Tibial artery (tissue), 4 donors: ENCODE measurements around the gene CCDC15.

Experiments used
- DNase-seq, 2 donors: peaks; one replicate each; pipeline ENCODE4 v3.0.0-alpha.2; 2019
- H3K27ac ChIP-seq, 2 donors: fragments of 200-600 bp; sonication (generic) in 1 of 2; 1 replicate in 1 of 2; 2 replicates in 1 of 2; pipeline ENCODE4 v1.5.1; 2018 to 2019; ENCODE audit warnings: mild to moderate bottlenecking in 1 of 2
- H3K27me3 ChIP-seq, 2 donors: fragments of 200-600 bp; sonication (generic) in 1 of 2; one replicate each; pipeline versions ENCODE4 v1.5.1 to v1.6.0; 2016 to 2019
- H3K36me3 ChIP-seq, 3 donors: fragments of 200-600 bp; sonication (generic) in 2 of 3; one replicate each; pipeline ENCODE4 v1.5.1; 2016 to 2019; ENCODE audit warnings: mild to moderate bottlenecking in 2 of 3
- H3K4me1 ChIP-seq, 4 donors: fragments of 200-600 bp; sonication (generic) in 2 of 4; 1 replicate in 3 of 4; 2 replicates in 1 of 4; pipeline ENCODE4 v1.5.1; 2016 to 2019
- H3K4me3 ChIP-seq, 2 donors: fragments of 200-600 bp; sonication (generic) in 1 of 2; 1 replicate in 1 of 2; 2 replicates in 1 of 2; pipeline ENCODE4 v1.5.1; 2018 to 2019; ENCODE audit warnings: mild to moderate bottlenecking in 2 of 2
- H3K9me3 ChIP-seq, 3 donors: fragments of 200-600 bp; sonication (generic) in 1 of 3; one replicate each; pipeline ENCODE4 v1.5.1; 2016 to 2019
- intact Hi-C: fragments of 100-400 bp; cut with DNase I; formaldehyde crosslinking; loops from one replicate; pipeline ENCODE4 v1.15.0; 2023; ENCODE audit warnings: low total_unique reads
- TF ChIP-seq, protein P1 (sequence below), 2 experiments: fragments of 200-600 bp in 1 of 2; fragments of 450-650 bp in 1 of 2; IDR thresholded peaks; one replicate each; pipeline ENCODE4 v1.5.1; 2017 to 2019; ENCODE audit warnings: antibody characterized with exemption in 2 of 2, mild to moderate bottlenecking in 1 of 2, moderate library complexity in 1 of 2

Gene CCDC15

DNA sequence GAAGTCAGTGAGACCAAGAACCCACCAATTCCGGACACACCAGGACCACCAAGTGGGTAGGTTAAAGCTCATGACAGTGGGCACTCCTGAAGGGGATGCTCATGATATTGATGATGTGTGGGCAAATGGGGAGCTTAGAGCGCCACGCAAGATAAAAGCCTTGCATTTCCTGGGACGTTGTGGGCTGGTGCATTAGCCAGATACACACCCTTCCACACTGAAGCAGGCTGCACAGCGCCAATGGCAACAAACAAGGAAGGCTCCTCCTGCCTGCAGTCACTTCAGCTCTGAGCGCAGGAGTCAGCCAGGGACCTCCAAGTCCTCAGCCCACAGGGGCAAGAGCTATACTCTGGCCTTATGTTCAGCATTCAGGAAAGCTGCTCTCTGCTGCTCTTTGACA is 136.8 kb downstream of the CCDC15 start:
- Histone ChIP-seq H3K27me3 (no peaks in the 10 kb centered on the region), H3K27ac (no peak overlapping the region), H3K4me1 (peaks cover 0 to 7% (median 3%) of the 10 kb centered on the region in 4 donors), H3K4me3 (no peak overlapping the region), H3K9me3 (no peaks in the 10 kb centered on the region), H3K36me3 (peaks cover 0 to 10% (median 1%) of the 10 kb centered on the region in 3 donors)
- intact Hi-C loops = no loop called here
- TF ChIP-seq, protein P1, sequence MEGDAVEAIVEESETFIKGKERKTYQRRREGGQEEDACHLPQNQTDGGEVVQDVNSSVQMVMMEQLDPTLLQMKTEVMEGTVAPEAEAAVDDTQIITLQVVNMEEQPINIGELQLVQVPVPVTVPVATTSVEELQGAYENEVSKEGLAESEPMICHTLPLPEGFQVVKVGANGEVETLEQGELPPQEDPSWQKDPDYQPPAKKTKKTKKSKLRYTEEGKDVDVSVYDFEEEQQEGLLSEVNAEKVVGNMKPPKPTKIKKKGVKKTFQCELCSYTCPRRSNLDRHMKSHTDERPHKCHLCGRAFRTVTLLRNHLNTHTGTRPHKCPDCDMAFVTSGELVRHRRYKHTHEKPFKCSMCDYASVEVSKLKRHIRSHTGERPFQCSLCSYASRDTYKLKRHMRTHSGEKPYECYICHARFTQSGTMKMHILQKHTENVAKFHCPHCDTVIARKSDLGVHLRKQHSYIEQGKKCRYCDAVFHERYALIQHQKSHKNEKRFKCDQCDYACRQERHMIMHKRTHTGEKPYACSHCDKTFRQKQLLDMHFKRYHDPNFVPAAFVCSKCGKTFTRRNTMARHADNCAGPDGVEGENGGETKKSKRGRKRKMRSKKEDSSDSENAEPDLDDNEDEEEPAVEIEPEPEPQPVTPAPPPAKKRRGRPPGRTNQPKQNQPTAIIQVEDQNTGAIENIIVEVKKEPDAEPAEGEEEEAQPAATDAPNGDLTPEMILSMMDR (IDR thresholded peaks at IDR 0.05) = no peak
- no peak for DNase-seq
